GM13977 (cell line): ENCODE data around the gene OR14I1.
"Not testable (repeated sequence)": the region's sequence is repeated elsewhere in the genome, so short reads cannot be mapped to it uniquely, and the experiment has no call there.

Experiments used
- DNase-seq: peaks from one replicate; pipeline ENCODE4 v3.0.0; 2012; ENCODE audit warnings: low spot score
- in situ Hi-C: fragments of 300-500 bp; cut with MboI; formaldehyde crosslinking; loops from one replicate; pipeline ENCODE4 v1.12.0; 2022; ENCODE audit warnings: low sequenced_read_pairs, low pct_unique_long_range_greater_than_20kb, mixed read lengths, inconsistent platforms; ENCODE audit not compliant: unreplicated experiment
- TF ChIP-seq, protein P1 (sequence below): IDR thresholded peaks from 2 replicates; pipeline ENCODE4 v1.5.1; 2012; ENCODE audit warnings: mild to moderate bottlenecking, control low read depth; ENCODE audit not compliant: insufficient read depth; ENCODE audit errors: extremely low read depth, missing control alignments

OR14I1 gene

DNA sequence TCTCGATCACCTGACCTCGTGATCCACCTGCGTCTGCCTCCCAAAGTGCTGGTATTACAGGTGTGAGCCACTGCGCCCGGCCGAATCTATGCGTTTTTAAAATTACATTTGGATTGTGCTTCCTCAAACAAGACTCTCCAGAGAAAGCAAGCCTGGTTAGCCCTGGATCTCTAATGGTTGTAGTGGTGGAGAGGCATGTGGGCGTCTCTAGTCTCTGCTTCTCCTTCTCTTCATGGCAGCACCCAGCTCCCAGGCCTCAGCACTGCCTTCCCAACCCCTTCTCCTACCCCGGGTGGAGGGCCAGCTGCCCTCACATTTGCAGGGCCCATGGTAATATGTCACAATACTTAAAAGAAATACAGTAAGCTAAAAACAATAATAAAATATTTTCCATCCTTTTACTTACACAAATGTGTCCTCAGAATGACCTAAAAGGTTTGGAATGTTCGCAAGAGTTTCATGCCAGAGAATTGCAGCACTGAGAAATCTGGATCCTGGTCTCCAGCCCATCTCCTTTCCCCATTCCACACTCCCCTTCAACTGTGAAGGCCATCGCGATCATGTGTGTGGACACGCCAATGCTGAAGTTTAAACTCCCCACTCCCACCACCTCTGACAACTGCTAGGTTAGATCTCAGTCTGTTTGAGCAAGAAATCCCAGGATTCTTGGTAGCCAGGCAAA, 7.0 kb downstream of the OR14I1 start:
- DNase-seq, result no peak

DNA sequence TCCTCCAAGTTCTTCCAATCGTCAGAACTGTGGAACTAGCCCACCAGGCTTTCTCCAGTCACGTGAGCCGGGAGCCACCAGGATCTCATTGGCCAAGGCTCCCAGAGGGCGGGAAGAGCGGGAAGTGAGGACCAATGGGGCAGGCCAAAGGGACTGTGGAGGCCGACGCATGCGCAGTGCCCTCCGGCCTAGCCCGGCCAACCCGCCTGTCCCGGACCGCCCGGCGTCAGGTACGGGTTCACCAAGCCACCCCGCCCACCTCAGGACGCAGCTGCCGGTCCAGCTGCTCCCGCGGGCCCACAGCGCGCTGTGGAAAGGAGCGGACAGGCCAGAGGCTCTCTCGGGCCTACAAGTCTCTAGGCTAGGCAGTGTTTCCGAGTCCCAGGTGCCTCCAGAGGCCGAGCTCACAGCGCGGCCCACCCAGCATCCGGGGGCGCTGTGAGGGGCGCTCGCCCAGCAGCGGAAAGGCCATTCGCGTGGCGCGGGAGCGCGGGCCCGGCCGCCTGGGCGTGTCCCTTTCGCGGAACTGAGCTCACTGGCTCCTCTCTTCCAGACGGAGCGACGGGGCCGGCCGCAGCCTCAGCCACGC, 10.9 kb downstream of the OR14I1 start:
- TF ChIP-seq, protein P1, sequence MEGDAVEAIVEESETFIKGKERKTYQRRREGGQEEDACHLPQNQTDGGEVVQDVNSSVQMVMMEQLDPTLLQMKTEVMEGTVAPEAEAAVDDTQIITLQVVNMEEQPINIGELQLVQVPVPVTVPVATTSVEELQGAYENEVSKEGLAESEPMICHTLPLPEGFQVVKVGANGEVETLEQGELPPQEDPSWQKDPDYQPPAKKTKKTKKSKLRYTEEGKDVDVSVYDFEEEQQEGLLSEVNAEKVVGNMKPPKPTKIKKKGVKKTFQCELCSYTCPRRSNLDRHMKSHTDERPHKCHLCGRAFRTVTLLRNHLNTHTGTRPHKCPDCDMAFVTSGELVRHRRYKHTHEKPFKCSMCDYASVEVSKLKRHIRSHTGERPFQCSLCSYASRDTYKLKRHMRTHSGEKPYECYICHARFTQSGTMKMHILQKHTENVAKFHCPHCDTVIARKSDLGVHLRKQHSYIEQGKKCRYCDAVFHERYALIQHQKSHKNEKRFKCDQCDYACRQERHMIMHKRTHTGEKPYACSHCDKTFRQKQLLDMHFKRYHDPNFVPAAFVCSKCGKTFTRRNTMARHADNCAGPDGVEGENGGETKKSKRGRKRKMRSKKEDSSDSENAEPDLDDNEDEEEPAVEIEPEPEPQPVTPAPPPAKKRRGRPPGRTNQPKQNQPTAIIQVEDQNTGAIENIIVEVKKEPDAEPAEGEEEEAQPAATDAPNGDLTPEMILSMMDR, result no peak
- no peak for DNase-seq
- in situ Hi-C loops, result no loop called here

More for the DNA sequence above, 7.0 kb downstream of the OR14I1 start:
- in situ Hi-C loops, result no loop called here
- TF ChIP-seq, protein P1, result no peak

DNA sequence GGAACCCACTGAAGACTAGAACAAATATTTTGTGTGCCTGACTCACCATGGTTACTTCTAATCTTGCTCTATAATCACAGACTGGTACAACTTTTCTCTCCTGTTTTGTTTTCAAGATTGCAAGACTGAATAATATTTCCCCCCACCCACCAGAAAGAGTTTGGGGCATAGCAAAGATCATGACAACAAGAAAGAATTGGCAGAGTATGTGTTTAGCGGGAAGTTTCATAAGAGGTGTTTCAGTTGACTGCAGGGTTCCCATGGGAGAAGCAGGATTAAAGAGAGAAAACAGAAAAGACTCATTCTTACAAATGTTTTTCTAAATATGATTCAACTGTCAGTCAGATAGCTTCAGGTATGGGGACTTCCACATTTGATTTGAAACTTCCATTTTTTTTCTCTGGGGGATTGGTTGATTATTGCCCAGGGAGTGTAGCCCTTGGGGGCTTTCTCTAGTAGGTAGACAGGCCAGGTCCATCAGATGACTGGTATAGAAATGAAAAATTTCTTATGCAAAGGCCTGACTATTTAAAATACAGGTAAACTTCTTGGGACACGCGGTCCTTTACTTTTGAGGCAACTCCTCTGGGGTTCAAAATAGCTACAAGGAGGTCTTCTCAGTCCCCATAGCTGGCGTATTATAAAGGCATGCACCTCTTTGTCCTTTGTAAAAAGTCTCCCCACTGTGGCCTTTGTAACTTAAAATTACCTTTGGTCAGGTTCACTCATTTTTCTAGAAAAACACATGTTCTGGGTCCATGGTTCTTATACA, 13.9 kb downstream of the OR14I1 start:
- peak; percentile 69 for DNase-seq
- TF ChIP-seq, protein P1, result no peak
- in situ Hi-C loops, result no loop called here

DNA sequence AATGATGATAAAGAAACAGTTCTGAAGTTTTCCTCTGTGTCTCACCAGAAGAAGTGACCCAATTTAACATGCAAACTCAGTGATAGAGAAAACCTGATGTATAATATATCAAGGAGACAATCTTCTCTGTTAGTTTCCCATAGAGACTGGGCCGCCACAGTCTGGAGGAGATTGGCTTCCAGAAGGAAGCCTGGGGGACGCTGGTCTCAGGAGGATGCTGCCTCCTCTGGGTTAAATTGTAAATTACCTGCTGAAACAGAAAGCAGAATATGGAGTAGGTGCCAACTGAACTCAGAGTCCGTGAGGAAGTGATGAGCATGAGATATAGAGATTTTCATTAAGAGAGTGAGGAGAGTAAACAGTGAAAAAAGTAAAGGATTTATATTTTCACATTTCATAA, 15.8 kb downstream of the OR14I1 start:
- peak; percentile 54 for DNase-seq
- TF ChIP-seq, protein P1, result peak; percentile 62
- in situ Hi-C loops, result no loop called here

DNA sequence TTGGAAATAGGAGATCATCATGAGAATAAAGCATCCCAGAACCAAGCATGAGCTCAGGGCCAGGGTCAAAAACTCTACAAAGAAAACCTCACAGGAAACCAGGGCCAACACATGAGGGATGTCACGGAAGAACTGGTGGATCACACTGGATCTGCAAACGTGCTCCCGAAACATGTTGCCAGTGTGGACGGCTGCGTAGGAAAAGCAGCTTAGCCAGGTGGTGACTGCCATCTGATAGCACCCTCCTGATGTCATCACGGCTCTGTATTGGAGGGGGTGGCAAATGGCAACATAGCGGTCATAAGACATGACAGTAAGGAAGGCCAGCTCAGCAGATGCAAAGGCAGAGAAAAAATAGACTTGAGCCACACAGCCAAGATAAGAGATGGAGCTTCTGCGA, 20.9 kb downstream of the OR14I1 start:
- DNase-seq, result no peak
- in situ Hi-C loops, result loop anchor here (5.0 kb wide), 1 partner anchor 54 kb away; no protein-coding TSS in a partner anchor
- TF ChIP-seq, protein P1, result no peak

DNA sequence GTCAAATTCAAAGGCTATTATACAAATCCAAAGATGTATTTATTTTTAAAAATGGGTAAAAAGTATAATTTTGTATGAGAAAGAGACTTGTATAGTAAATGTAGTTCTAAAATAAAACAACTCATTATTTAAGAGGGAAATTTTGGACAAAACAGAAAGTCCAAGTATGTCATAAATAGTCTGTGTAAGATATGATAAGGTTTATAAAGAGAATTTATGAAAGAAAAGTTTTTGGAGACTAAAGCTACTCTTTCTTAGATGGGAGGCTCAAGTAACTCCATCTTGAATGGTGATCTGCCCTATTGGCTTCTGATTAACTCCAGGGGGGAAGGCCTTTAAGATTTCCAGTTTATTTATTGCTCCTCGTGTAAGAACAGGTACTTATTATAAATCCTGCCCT, 32.6 kb downstream of the OR14I1 start:
- in situ Hi-C loops, result no loop called here
- TF ChIP-seq, protein P1, result no peak
- DNase-seq, result no peak

DNA sequence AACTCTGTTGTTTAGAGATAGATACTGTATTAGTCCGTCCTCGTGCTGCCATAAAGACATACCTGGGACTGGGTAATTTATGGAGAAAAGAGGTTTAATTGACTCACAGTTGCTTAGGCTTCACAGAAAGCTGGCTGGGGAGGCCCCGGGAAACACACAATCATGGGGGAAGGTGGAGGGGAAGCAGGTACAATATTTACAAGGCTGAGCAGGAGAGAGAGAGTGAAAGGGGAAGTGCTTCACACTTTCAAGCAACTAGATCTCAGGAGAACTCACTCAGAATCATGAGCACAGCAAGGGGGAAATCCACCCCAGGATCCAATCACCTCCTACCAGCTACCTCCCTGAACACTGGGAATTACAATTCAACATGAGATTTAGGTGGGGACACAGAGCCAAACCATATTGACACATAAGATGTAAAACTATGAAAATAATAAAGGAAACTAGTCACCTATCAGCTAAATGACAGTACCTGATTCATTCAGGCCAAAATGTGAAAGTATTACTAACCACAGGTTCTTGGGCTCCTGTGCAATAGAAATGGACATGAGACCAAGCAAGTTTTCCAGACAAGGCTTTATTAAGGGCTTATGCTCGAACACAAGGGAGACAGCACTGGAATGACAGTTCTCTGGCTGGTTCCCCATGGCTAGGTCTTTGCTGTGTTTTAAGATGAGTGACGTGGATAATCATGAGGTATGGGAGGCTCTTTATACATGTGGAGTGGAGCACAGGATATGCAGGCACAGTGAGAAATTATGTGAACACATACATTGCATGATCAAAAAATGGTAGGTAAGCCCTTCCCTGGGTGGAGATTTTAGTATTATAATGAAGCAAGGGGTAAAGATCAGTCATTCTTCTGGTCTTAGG, 38.9 kb downstream of the OR14I1 start:
- not testable (repeated sequence) for DNase-seq

DNA sequence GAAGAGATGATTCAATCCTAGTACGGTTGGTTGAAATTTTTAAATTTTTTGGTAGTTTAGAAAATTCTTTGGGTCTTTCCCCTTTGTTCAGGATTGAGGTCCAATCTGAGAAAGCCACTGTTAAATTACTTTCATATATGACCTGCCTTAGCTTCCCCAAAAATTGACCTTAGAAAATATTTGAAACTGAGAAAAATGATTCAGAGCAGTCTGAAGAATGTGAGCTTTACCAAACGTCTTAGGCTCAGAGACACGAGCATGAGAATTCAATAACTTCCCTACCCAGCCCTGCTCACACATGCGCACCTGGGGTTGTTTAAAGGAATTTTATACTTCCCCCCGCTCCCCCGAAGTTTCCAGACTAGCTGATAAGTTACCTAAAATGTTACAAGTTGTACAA, 45.8 kb downstream of the OR14I1 start:
- in situ Hi-C loops, DNase-seq: not testable (repeated sequence)

More for the DNA sequence above, 38.9 kb downstream of the OR14I1 start:
- in situ Hi-C loops, result not testable (repeated sequence)

DNA sequence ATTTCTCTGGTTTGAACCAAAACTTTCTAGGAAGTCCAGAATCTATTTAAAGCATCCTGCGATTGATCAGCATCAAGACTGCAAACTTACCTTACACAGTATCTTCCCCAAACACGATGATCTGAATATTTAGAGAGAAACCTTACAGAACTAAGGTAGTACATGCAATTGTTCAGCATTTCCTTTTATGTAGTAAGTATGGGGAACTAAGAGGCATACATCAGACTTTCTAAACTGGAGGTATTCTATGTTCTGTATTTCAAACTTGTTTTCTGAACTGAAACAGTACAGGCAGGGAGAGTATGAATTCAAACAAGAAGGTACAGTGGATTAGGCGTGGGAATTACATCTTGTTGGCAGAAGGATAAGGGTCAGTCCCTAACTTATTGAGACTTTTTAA, 47.2 kb downstream of the OR14I1 start, which contains the start of gene OR2T27:
OR2T27 (minus strand) TSS at position 175 of the 400 bp plus-strand sequence. CDS start 4,644 bp downstream, outside the sequence.
- DNase-seq, in situ Hi-C loops: not testable (repeated sequence)
